ENCODE measurements around the gene TMEM168.

DNA sequence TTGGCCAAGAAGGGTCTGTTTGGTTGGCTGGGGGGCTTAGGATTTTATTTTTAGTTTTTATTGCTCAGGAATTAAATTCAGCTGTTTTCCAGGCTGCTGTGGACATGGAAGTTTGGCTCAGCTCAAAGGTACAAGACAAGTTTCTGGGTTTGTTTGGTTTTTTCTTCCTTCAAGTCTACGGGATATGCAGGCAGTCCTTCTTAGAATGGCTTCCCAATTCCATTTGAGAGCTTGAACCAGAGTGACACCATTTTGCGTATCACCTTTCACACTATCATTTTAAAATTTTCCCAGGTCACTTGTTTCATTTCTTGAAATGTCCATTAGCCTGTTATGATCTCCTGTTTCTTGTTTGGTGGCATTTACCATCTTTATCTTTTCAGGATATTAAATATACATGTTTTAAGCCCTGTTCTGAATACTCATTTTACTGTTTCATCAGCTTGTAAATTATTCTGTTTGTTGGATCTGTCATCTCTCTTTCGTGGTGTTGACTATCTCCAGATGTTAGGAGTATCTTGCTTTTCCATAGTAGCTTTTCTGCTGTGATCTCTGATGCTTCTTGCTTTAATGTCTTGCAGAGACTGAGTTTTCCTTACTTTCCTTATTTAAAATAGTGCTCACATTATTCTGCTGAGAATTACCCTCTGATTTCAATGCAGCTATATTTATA, 9.4 kb upstream of the TMEM168 start:
- TF ChIP-seq, protein P1, sequence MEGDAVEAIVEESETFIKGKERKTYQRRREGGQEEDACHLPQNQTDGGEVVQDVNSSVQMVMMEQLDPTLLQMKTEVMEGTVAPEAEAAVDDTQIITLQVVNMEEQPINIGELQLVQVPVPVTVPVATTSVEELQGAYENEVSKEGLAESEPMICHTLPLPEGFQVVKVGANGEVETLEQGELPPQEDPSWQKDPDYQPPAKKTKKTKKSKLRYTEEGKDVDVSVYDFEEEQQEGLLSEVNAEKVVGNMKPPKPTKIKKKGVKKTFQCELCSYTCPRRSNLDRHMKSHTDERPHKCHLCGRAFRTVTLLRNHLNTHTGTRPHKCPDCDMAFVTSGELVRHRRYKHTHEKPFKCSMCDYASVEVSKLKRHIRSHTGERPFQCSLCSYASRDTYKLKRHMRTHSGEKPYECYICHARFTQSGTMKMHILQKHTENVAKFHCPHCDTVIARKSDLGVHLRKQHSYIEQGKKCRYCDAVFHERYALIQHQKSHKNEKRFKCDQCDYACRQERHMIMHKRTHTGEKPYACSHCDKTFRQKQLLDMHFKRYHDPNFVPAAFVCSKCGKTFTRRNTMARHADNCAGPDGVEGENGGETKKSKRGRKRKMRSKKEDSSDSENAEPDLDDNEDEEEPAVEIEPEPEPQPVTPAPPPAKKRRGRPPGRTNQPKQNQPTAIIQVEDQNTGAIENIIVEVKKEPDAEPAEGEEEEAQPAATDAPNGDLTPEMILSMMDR (IDR thresholded peaks at IDR 0.05; ENCODE audit: insufficient read depth, low read depth, low read length): no peak
- no peak for TF ChIP-seq EZH2 (IDR thresholded peaks at IDR 0.05; ENCODE audit: insufficient read depth, low read length)
